Muscle of leg (tissue), 11 donors: ENCODE data around the gene TECPR1. TPM values are rescaled to one million over a fixed set of nuclear protein-coding genes. Genes with fewer than 3 reads are reported as not detected.
A peak's percentile ranks its signal among the peaks of the same experiment; 100 is the strongest.

ENCODE experiments used
- DNase-seq: peaks from one replicate; pipeline ENCODE4 v3.0.0; 2013
- H3K27ac ChIP-seq: one replicate; pipeline ENCODE4 v1.5.1; 2013; ENCODE audit warnings: mild to moderate bottlenecking, low read length, control low read depth
- H3K27me3 ChIP-seq: one replicate; pipeline ENCODE4 v1.6.1; 2013; ENCODE audit warnings: low read length; ENCODE audit not compliant: control insufficient read depth, insufficient read depth
- H3K36me3 ChIP-seq: one replicate; pipeline ENCODE4 v1.6.1; 2013; ENCODE audit warnings: low read length; ENCODE audit not compliant: control insufficient read depth, insufficient read depth
- H3K4me1 ChIP-seq: one replicate; pipeline ENCODE4 v1.6.1; 2013; ENCODE audit warnings: low read length; ENCODE audit not compliant: control insufficient read depth, insufficient read depth
- H3K4me3 ChIP-seq: one replicate; pipeline ENCODE4 v1.5.1; 2013; ENCODE audit warnings: low read length, control low read depth
- H3K9me3 ChIP-seq: replicated peaks from 2 replicates; pipeline ENCODE4 v1.6.1; 2013; ENCODE audit warnings: low read depth, low read length; ENCODE audit not compliant: control insufficient read depth
- WGBS: methylation state at CpG from one replicate; pipeline ENCODE4 v1.1.5; 2013; ENCODE audit warnings: missing lambda C conversion rate; ENCODE audit not compliant: insufficient coverage; 5-methylcytosine and 5-hydroxymethylcytosine counted together
- polyA plus RNA-seq, 8 donors: library from polyadenylated mRNA; unstranded; fragments of 120-200 nt; gene quantifications; one replicate each; pipeline versions ENCODE4 v1.2.1 to v1.2.3, GENCODE V29; 2013; ENCODE audit warnings: inconsistent platforms in 1 of 8, low replicate concordance in 1 of 8; ENCODE audit not compliant: insufficient read length in 8 of 8, insufficient read depth in 1 of 8
- total RNA-seq: library from RNA; stranded (reverse); fragments of 120-200 nt; gene quantifications from one replicate; pipeline ENCODE4 v1.2.4, GENCODE V29; 2013

TECPR1 gene
- total and polyA plus RNA-seq, 9 donors, result 14.4 to 26.5 (median 17.2) TPM

DNA sequence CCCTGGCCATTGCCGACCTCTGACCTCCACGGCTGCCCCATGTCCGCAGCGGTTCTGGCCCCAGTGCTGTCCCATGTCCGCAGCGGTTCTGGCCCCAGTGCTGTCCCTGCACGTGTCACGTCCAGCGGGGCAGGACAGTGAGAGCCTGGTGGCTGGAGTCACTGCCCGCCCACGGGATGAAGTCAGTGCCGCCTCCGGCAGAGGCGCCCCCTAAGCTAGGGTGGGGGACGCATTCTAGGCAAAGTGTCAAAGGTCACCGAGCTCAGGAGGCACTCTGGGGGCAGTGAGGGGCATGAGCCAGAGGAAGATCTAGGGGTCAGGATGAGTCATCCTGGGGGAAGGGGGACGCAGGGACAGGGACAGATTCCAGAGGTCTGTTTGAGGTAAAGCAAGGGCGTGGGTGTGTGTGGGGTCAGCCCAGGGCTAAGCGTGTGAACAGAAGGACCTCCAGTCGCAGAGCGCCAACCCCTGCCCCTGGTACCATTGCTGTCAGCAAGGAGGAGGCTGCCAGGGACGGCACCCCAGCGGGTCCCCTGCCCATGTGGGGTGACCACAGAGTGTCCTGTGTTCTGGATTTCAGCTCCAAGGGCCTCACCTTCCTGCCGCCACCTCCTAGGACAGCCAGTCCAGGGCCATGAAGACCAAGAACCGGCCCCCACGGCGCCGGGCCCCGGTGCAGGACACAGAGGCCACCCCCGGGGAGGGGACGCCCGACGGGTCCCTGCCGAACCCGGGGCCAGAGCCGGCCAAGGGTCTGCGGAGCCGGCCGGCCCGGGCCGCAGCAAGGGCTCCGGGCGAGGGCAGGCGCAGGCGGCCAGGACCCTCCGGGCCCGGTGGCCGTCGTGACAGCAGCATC lies 40.1 kb downstream of the TECPR1 start:
- H3K27ac ChIP-seq, result no peak overlapping the region
- 78% methylated on average over 48 of the region's 49 CpGs for WGBS
- peaks cover 5% of the 10 kb centered on the region for H3K27me3 ChIP-seq
- peaks cover 7% of the 10 kb centered on the region for H3K36me3 ChIP-seq
- H3K4me1 ChIP-seq, result peaks cover 3% of the 10 kb centered on the region
- no peak overlapping the region for H3K4me3 ChIP-seq
- no peaks in the 10 kb centered on the region for H3K9me3 ChIP-seq
- no peak for DNase-seq

DNA sequence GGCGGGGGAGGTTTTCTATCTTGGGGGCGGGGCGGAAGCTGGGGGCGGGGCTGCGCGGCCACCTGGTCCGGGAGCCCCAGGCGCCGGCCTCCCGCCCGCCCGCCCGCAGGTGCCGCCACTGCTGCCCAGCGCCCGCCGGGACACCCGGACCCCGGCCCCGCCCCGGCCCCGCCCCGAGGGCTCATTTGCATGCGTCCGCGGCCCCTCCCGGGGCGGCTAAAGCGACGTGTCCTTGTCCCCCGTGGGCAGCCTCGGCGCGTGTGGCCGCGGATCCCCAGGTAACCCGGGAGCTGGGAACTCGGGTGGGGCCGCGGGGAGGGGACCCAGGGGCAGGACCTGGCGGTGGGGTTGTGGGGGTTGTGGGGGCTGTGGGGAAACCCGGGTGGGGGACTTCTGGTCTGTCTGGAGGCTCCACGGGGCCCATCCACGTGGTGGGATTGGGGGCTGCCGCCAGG lies 40.8 kb downstream of the TECPR1 start, which contains the start of gene BHLHA15:
Gene BHLHA15 (plus strand): TSS at position 219 of the 455 bp plus-strand sequence. CDS start 871 bp downstream, outside the sequence.
- no peak for DNase-seq
- H3K4me1 ChIP-seq, result peaks cover 3% of the 10 kb centered on the region
- no peak within 1 kb of the TSS for H3K27ac ChIP-seq
- H3K9me3 ChIP-seq, result no peaks in the 10 kb centered on the region
- 3% methylated on average over 31 of the region's 45 CpGs for WGBS
- H3K36me3 ChIP-seq, result peaks cover 11% of the 10 kb centered on the region
- H3K27me3 ChIP-seq, result peaks cover 5% of the 10 kb centered on the region
- H3K4me3 ChIP-seq, result peak within 1 kb of the TSS; percentile 24

DNA sequence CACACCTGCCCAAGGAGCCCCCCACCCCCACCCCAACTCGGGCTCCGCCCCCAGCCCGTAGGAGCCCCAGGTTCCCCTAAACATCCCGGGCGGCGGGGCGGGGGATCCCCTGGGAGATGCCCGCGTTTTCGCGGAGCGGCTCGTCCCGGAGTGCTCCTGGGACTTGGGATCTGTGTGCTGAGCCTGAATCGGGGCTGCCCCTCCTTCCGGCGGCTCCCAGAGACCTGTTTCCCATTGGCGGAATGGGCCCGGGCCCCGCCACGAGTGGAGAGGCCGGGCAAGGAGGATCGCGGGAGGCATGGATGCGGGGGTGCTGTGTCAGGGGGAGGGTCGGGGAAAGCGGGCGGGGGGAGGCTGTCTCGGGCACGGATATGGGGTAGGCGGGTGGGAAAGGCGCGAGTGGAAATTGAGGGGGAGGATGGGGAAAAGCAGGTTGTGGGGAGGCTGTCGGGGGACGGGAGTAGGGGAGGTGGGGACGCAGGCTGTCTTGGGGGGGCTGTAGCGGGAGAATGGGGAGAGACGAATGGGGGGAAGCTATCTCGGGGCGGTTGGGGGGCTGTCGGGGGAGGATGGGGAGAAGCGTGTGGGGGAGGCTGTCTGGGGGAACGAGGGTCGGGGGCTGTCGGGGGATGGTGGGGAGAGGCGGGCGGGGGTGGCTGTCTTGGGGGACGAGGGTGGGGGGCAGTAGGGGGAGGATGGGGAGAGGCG lies 41.4 kb downstream of the TECPR1 start:
- DNase-seq, result no peak
- Histone ChIP-seq H3K9me3 (no peaks in the 10 kb centered on the region), H3K36me3 (peaks cover 11% of the 10 kb centered on the region), H3K27me3 (peaks cover 5% of the 10 kb centered on the region), H3K27ac (no peak overlapping the region), H3K4me3 (peak overlapping the region; percentile 24), H3K4me1 (peaks cover 3% of the 10 kb centered on the region)
- under 1% methylated on average over 25 of the region's 49 CpGs for WGBS

DNA sequence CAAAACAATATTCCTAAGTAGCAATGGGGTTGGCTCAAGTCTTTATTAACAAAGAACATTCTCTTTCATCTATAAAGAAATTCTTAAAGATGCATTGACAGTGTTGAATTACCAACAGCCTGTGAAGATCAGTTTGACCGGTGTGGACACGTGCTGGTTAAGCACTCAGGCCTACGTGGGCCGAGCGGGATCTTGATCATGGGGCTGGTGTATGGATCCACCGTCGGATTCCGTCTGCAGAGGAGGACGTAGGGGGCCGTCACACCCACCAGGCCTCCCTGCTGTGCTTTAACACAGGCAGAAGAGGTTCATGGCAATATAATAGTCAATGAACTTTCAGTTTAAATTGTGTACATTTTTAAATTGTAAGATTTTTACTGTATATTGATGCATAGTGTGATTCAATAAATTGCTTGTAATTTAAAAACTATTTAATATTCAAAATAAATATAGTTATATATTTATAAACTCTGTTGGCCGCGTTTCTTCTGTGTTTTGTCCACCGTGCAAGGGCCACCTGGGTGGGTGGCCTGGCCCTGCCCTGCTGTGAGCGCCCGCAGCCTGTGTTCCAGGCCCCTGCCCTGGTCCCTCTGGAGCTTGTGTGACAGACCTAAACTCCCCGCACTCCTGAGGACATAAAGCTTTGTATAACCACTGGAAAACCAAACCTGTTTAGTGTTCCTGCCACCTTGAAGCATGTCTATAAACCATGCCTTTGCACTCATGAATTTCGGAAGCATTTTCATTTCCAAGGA lies 42.7 kb downstream of the TECPR1 start:
- no peak for DNase-seq
- 83% methylated on average over 8 of the region's 17 CpGs for WGBS
- H3K9me3 ChIP-seq, result no peaks in the 10 kb centered on the region
- no peak overlapping the region for H3K27ac ChIP-seq
- H3K4me3 ChIP-seq, result no peak overlapping the region
- H3K27me3 ChIP-seq, result peaks cover 5% of the 10 kb centered on the region
- peaks cover 3% of the 10 kb centered on the region for H3K4me1 ChIP-seq
- H3K36me3 ChIP-seq, result peaks cover 16% of the 10 kb centered on the region

DNA sequence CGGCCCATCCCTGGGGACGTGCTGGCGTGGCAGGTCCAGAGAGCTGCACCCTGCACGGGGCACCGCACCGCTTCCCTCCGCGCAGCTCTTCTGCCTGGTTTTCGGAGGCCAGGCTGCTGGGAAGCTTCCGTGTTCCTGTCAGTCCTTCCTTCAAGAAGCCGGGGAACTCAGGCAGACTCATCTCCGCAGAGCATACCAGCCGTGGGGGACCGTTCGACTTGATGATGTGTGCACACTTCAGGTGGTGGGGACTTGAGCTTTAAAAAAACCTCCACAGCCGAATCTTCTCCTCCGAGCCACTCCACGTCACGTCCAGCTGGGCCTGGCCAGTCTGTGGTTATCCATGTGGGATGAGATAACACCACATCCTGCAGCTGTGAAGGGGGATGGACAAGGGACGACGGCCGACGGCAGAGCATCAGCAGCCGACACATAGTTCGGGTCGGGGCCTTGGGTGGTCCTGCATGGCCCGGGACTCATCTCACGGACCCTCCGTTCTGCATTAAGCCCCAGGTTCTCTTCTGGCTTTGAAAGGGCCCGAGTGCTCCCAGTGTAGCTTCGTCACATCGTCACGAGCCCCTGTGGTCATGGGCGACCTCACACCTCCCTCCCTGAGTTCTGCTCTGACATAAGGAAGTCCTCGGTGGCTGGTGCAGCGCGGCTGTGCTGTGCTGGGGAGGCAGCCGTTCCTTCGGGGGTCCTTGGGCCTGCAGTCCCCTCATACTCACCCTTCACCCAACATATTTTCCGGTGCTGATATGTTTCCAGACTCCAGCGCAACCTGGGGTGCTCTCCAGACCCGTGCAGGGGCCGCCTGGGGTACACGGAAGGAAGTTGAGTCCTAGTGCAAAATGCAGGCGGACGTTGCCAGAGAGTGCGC lies 45.3 kb downstream of the TECPR1 start:
- 88% methylated on average over 38 of the region's 47 CpGs for WGBS
- no peak for DNase-seq
- H3K9me3 ChIP-seq, result no peaks in the 10 kb centered on the region
- peaks cover 3% of the 10 kb centered on the region for H3K4me1 ChIP-seq
- peaks cover 3% of the 10 kb centered on the region for H3K27me3 ChIP-seq
- H3K27ac ChIP-seq, result no peak overlapping the region
- H3K36me3 ChIP-seq, result peaks cover 30% of the 10 kb centered on the region
- H3K4me3 ChIP-seq, result no peak overlapping the region

DNA sequence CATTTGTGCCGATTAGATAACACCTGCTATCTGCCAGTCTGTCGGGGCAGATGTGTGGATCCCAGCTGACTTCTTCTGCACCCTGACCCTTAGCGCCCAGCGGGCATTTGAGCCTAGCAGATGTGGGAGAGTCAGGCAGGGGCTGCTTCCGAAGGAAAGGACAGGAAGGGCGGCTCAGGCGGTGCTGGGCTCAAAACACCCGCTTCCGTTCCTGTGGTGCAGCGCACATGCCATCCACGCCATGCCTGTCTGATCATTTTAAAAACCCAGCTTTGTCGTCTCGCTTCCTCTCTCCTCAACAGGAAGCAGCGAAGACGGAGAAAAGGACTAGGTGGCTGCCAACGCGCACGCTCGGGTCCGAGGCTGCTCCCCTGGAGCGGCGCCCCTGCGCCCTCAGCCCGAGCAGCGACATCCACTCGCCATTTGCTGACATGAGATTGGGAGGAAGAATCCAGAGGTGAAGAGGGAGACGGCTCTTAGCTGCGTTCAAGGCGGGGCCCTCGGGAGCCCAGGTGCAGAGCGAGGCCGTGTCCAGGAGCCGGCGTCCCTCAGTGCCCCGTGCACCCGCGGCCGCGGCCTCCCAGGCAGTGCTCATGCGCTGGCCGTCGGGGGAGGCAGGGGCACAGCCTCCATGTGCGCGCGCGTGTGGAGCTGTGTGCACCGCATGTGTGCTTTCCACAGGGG lies 46.7 kb downstream of the TECPR1 start:
- no peak for DNase-seq
- H3K27ac ChIP-seq, result no peak overlapping the region
- H3K4me3 ChIP-seq, result no peak overlapping the region
- no peaks in the 10 kb centered on the region for H3K4me1 ChIP-seq
- no peaks in the 10 kb centered on the region for H3K27me3 ChIP-seq
- H3K9me3 ChIP-seq, result no peaks in the 10 kb centered on the region
- H3K36me3 ChIP-seq, result peaks cover 30% of the 10 kb centered on the region
- 96% methylated on average over 44 of the region's 47 CpGs for WGBS

DNA sequence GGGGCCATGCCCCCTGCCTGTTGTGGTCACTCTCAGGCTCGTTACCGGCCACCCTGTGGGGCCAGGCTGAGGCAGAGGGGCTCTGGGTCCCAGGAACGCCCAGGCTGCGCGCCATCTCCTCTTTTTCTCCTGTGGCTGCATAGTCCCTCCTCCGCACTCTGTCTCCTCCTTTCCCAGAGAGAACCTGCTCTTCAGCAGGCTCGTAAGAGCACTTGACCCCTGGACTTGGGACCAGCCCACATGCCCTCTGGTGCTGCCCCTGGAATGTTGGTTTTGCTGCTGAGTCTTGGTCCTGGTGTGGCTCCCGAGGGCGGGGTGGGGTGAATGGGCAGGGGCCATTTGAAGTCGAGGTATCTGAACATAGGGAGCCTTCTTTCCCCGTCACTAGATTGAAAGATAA lies 47.4 kb downstream of the TECPR1 start:
- no peak overlapping the region for H3K27ac ChIP-seq
- H3K36me3 ChIP-seq, result peaks cover 30% of the 10 kb centered on the region
- H3K4me3 ChIP-seq, result no peak overlapping the region
- no peaks in the 10 kb centered on the region for H3K9me3 ChIP-seq
- no peaks in the 10 kb centered on the region for H3K4me1 ChIP-seq
- WGBS, result 82% methylated on average over 6 of the region's 11 CpGs
- DNase-seq, result no peak
- H3K27me3 ChIP-seq, result no peaks in the 10 kb centered on the region

DNA sequence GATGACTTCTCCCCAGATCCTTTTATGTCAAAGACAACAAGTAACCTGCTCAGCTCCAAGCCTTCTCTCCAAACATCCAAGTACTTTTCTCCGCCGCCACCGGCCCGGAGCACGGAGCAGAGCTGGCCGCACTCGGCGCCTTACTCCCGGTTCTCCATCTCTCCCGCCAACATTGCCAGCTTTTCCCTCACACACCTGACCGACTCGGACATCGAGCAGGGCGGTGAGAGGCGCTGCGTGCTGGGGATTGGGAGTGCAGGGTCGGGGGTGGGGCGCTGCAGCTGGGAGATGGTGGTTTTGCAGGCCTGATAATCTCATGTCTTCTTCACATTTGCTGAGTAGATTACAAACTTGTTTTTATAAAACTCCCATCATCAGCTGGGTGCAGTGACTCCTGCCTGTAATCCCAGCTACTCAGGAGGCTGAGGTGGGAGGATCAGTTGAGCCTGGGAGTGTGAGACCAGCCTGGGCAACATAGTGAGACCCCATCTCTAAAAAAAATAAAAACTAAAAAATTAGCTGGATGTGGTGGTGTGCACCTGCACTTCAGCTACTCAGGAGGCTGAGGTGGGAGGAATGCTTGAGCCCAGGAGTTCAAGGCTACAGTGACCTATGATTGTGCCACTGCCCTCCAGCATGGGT lies 47.9 kb downstream of the TECPR1 start:
- DNase-seq, result no peak
- Histone ChIP-seq H3K4me1 (no peaks in the 10 kb centered on the region), H3K27ac (no peak overlapping the region), H3K9me3 (peaks cover under 1% of the 10 kb centered on the region), H3K36me3 (peaks cover 30% of the 10 kb centered on the region), H3K4me3 (no peak overlapping the region), H3K27me3 (no peaks in the 10 kb centered on the region)
- WGBS, result 100% methylated on average over 3 of the region's 18 CpGs
